ELF-1 (cell line): ENCODE measurements around the gene RABGAP1.
"Not testable (repeated sequence)": the region's sequence is repeated elsewhere in the genome, so short reads cannot be mapped to it uniquely, and the experiment has no call there.

Experiments
- DNase-seq: peaks from one replicate; pipeline ENCODE4 v3.0.0-alpha.2; 2016; ENCODE audit warnings: low read depth, low spot score

The RABGAP1 gene

GRCh38 chr9:122940749-122941581 lies at the start of gene RABGAP1:
TSS of gene RABGAP1 (plus strand) at chr9:122941020. CDS start at chr9:122957060, 16,040 bp downstream.
- DNase-seq = peak; percentile 99

GRCh38 chr9:122897969-122898368 lies 42.9 kb upstream of the RABGAP1 start:
- no peak for DNase-seq

- no peak for DNase-seq
These were observed 40.0 kb upstream of the RABGAP1 start for GRCh38 chr9:122900791-122901190.

- DNase-seq = no peak
These were observed 36.4 kb upstream of the RABGAP1 start for GRCh38 chr9:122904466-122904822.

- peak; percentile 99 for DNase-seq
These were observed 35.8 kb upstream of the RABGAP1 start, which contains the start of gene RC3H2 for GRCh38 chr9:122904823-122905710. TSS of gene RC3H2 (minus strand) at chr9:122905359. CDS start at chr9:122897509, 7,850 bp downstream.

GRCh38 chr9:122906122-122906521 lies 34.7 kb upstream of the RABGAP1 start:
- DNase-seq = not testable (repeated sequence)

DNA sequence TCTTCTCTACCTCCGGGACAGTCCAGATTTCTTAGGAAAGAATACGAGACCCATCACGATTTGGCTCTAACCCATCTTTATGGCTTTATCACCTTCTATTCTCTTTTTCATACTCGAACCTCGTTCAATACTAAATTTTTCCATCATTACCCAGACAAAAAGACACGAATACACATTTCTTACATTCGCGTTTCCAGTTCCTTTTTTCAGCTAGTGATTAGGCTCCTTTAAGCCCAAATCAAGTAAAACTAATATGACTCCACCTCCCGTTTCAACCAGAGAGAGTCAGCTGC lies 28.2 kb upstream of the RABGAP1 start:
- DNase-seq = no peak

- DNase-seq = peak; percentile 90
These were observed 27.7 kb upstream of the RABGAP1 start, which contains the start of gene ZBTB6 for GRCh38 chr9:122912964-122913673. TSS of gene ZBTB6 (minus strand) at chr9:122913323. CDS start at chr9:122912072, 1,251 bp downstream.

DNA sequence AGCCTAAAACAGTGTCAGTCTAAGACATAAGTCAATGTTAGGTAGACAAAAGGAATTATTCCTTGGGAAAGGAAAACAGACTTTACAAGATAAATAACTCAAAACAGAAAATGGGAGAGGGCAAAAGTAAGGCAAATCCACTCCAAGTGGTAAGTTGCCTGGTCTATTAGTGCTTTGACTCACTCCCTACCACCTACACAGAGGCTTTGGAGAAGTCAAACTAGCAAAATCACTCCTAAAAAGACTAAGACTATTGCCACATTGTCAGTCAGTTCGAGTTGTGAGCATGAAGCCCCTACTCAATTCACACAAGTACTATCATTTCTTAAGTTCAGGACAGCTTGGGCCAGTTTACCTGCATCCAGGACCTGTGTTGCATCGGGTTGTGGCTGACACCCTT lies 22.5 kb upstream of the RABGAP1 start:
- no peak for DNase-seq

- DNase-seq = no peak
These were observed 18.1 kb upstream of the RABGAP1 start for GRCh38 chr9:122922713-122923112.

DNA sequence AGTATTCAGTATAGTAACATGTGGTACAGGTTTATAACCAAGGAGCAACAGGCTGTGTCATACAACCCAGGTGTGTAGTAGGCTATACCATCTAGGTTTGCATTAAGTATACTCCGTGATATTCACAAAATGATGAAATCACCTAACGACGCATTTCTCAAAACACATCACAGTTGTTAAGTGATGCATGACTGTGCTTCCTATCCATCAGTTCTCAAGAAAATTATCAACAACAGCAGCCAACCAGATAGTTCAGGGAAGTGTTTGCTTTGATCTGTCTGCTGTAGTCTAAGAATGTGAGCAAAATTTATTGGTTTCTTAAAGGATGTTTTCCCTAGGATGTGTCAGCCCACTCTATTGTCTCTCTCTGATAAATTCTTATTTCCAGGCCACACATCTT lies 16.9 kb upstream of the RABGAP1 start:
- DNase-seq = no peak

DNA sequence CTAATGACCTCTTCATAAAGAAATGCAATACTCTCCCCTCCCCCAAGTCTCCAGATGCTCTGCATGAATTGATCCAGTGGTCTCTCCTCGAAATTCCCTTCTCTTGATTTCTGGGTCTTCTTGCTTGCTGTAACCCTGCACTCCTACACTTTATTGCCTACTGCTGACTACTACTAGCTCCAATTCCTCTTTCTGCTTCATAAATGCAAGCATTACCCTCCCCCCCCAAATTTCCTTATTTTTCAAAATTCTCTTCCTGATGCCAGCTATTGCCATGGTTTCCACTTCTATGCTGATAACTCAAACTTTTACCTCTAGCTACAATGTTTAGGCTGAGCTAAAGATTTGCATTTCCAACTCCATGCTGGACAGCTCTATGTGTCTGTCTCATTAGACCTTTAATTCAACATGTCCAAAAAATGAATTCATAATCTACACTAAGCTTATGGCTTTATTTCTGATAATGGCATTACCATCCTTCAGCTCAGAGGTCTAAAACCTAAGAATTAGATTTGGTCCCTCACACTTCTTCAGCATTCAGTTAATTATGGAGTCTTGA lies 10.9 kb upstream of the RABGAP1 start:
- no peak for DNase-seq

DNA sequence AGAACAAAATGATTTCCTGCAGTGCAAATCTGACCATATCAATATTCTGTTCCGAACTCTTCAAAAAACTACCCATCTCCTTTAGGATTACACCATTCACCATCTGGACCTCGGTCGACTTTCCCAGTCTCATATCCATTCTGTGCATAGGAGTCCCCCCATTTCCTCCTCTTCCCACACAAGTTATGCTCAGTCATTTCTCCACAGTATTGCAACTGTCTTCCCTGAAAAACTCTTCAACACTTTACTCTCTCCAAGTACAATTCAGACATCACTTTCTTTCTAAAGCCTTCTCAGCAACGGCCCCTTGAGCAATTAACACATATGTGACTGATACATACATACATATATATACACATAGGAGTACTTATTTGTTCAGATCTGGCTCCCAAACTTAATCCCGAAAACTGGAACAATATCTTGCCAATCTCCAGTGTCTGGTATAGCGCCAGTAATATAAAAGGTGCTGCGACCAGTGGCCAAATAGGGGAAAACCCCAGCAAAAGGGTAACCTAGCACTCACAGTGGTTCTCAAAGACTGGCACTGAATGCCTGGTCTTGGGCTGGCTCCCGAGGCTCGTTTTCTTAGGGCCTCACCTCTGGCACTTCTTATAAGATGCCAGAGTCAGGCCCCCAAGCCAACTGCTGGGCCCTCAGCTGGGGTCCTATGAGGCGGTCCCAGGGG lies 10.1 kb upstream of the RABGAP1 start:
- DNase-seq = no peak

DNA sequence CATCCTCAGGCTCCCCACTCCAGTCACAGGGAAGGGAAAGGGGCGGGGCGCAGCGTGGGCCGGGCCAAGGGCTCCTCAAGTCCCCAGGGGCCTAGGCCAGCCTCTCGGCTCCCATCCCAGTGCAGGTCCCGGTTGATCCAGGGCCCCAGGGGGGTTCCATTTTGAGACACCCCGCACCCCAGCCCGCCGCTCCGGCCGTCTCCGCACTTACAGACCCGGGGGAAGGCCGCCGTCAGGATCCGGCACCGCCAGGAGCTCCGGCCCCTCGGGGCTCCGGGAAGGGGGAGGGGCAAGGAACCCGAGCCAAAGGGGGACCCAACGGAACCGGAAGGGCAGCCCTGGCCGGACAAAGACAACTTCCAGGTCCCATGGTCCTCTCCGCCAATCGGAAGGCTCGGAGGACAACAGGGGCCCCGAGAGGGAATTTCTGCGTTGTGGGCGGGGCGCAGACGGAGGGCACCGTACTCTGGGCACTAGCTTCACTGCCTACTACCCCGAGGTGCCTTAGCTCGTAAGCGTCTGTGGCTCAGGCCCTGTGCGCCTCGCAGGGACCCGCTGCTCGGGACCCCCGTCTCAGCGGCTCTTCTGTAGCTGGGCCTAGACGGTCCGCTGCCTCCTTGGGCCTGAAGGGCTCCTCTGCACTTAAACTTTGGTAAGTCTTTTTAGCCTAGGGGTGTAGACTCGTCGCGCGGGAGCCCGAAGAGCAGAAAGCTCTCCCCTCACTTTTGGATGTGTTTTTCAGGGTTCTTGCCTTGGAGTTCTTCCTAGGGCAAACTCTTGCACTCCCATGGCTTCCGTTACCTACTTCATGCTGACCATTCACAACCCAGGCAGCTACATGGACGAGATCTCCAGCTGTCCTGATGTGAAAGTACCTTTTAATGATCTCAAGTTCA lies 9.3 kb upstream of the RABGAP1 start, which contains the start of gene ZBTB26:
ZBTB26 (minus strand) TSS at position 287 of the 896 bp plus-strand sequence. CDS start 11,578 bp downstream, outside the sequence.
- peak; percentile 96 for DNase-seq

- no peak for DNase-seq
These were observed 4.4 kb upstream of the RABGAP1 start for GRCh38 chr9:122936464-122936863.

DNA sequence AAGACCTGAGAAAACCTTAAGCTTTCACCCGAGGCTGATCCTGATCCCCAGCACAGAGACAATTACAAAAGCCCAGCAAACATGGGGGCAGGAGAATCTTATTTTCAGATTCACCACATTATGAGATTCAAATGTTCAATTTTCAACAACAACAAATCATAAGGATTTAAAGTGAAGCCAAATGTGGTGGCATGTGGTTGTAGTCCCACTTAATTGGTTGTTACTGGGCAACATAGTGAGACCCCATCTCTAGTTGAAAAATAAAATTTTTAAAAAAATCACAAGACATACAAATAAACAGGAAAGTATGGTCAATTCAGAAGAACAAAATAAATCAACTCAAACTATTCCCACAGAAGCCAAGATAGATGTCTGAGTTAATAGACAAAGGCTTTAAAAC lies 3.9 kb upstream of the RABGAP1 start:
- DNase-seq = no peak

DNA sequence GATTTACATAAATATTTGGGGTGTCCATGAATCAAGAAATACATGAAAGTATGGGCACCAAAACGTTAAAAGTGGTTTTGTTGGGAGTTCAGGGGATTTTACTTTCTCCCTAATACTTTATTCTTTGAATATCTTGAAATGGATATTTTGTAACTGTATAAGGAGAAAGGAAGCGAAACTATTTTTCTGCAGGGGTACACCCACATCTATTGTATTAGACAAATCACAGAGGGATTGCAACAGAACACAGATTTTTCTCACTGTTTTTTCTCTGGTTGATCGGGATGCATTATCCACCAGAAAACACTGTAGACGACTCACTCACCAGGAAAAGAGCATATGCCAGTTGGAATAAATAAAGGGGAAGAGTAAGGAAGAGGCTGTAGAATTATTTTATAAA lies 1.2 kb upstream of the RABGAP1 start:
- DNase-seq = no peak

- DNase-seq = no peak
These were observed 419 bp upstream of the RABGAP1 start for GRCh38 chr9:122940454-122940748.

GRCh38 chr9:122941582-122942234 lies 888 bp downstream of the RABGAP1 start:
- no peak for DNase-seq
